Iris pigment epithelial cell (primary cell): ENCODE measurements around the gene MLX.
"Not testable (repeated sequence)": the region's sequence is repeated elsewhere in the genome, so short reads cannot be mapped to it uniquely, and the experiment has no call there.

Source experiments
- DNase-seq: peaks from one replicate; pipeline ENCODE4 v3.0.0-alpha.2; 2011; ENCODE audit warnings: low read depth

Gene MLX

DNA sequence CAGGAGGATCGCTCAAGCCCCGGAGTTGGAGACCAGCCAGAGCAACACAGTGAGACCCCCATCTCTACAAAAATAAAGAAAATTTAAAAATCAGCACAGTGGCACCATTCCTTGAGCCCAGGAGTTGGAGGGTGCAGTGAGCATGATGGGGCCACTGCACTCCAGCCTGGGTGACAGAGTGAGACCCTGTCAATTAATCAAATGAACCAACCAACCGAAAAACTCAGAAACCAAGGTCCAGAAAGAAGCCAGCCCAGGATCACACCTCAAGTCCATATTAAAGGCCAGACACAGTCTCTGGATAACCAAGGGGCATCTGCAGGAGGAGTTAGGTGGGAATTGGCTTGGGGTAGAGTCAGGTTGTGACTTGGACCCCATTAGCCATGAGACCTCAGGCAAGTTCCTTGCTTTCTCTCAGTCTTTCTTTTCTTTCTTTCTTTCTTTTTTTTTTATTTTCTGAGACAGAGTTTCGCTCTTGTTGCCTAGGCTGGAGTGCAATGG lies 11.7 kb upstream of the MLX start:
- no peak for DNase-seq

GRCh38 chr17:42555961-42556617 lies 10.8 kb upstream of the MLX start:
- not testable (repeated sequence) for DNase-seq

DNA sequence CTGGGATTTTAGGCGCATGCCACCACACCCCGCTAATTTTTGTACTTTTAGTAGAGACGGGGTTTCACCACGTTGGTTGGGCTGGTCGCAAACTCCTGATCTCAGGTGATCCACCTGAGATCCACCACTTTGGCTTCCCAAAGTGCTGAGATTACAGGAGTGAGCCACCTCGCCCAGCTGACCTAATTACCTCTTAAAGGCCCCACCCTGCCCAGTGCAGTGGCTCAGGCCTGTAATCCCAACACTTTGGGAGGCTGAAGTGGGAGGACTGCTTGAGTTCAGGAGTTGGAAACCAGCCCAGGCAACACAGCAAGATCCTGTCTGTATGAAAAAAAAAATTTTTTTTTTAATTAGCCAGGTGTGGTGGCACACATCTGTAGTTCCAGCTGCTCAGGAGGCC lies 7.8 kb upstream of the MLX start:
- DNase-seq, result no peak

DNA sequence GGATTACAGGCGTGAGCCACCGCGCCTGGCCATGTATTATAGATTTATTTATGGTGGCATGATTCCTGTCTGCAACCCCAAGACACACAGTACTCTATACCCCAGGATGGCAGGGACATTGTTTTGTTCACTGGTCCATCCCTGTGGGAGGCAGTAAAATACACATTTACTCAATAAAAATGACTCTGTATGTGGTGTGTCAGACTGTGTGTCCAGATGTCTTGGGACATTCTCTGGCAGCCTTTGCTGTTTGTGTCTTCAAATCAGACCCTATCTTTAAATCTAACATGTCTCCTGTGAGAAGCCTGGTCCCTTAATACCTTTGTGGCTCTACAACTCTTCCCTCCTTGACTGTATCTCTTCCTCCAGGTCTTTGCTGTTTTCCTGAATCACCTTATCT lies 6.7 kb upstream of the MLX start:
- DNase-seq, result no peak

GRCh38 chr17:42561897-42562387 lies 5.0 kb upstream of the MLX start, which contains the start of gene COASY:
Gene COASY, plus strand, starts transcription at chr17:42562148. Its CDS starts 475 bp downstream, at chr17:42562623.
- DNase-seq, result peak; percentile 97

- peak; percentile 51 for DNase-seq
Observed at GRCh38 chr17:42562388-42563142, 4.3 kb upstream of the MLX start.

- no peak for DNase-seq
Observed at GRCh38 chr17:42563143-42563509, 3.8 kb upstream of the MLX start.

DNA sequence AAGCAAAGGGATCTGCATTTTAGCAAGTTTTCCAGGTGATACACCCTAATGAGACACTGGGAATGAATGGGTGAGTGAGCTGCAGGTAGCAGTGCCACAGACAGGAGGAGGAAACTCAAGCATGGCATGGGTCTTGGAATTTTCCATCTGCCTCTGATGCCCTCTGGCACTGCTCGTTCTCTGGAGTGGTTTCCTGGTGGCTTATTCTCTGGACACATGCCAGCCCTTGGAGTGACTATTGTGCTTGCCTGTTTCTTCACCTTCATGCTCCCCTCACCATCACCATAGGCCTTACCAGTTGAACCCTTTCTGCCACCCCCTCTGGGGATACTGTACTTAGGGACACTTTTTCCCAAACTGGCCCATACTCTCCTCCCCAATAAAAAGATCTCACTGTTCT lies 3.4 kb upstream of the MLX start:
- DNase-seq, result no peak

DNA sequence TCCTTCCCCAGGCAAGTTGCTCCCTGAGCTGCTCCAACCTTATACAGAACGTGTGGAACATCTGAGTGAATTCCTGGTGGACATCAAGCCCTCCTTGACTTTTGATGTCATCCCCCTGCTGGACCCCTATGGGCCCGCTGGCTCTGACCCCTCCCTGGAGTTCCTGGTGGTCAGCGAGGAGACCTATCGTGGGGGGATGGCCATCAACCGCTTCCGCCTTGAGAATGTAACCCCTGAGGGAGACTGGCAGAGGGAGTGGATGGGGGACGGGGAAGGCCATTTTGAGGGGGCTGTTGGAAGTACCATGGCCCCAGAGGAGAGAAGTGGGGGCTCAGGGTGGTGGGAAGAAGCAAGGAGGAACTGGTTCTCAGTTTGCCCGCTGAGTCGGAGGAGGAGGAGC lies 3.0 kb upstream of the MLX start:
- no peak for DNase-seq

- DNase-seq, result no peak
Observed at GRCh38 chr17:42564815-42565522, 1.9 kb upstream of the MLX start.

- DNase-seq, result no peak
Observed at GRCh38 chr17:42565523-42566214, 1.2 kb upstream of the MLX start.

DNA sequence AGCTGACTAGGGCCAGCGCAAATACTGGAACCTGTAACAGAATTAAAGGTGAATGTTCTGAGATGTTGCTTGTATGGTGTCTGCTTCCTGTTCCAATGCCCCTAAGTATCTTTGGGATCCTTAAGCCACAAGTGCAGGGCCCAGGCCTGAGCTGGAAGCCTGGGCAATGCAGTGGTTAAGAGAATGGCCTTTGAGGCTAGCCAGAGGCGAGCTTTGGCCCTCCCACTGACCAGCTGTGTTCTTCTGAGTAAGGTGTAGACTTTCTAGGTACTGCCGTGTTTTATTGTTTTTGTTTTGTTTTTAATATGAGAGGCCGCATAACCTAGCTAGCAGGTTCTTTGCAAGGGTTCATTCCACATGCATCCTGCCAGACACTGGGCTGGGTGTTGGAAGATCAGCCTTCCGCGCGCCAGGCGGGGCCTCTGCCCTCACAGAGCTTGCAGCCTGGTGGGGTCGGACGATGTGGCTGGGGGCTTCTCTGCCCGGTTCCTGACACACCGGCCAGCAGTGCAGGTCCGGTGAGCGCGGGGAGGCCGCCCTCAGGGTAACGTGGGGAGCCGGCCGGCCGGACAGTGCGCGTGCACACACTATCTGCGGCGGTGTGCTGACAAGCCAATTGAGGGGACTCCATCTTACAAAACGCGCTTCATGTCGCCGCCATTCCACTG lies 551 bp upstream of the MLX start:
- DNase-seq, result no peak

DNA sequence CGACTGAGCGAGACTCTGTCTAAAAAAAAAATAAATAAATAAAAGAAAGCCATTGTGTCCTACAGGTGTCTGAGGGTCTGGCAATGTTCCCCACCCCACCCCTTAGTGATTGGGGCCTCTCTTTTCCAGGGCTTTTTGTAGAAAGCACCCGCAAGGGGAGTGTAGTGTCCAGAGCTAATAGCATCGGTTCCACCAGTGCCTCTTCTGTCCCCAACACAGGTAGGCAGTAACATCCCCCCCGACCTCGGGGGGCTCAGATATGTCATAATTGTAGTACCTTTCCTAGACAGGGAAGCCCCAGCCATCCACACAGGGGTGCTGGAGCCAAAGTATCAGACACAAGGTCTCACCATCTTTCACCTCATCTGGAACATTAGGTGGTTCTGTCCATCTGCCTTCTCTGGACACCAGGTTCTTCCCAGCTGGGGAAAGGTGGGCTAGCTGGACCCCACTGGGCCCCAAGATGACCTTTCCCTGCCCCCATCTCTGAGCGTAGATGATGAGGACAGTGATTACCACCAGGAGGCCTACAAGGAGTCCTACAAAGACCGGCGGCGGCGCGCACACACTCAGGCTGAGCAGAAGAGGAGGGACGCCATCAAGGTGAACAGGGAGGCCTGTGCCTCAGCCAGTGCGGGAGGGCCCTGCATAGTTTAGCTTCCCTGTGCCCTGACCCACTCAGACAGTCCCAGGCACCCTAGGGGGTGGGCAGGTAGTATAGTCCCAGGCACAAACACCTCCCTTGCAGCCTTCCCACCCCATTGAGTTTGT lies 1.6 kb downstream of the MLX start:
- DNase-seq, result no peak

DNA sequence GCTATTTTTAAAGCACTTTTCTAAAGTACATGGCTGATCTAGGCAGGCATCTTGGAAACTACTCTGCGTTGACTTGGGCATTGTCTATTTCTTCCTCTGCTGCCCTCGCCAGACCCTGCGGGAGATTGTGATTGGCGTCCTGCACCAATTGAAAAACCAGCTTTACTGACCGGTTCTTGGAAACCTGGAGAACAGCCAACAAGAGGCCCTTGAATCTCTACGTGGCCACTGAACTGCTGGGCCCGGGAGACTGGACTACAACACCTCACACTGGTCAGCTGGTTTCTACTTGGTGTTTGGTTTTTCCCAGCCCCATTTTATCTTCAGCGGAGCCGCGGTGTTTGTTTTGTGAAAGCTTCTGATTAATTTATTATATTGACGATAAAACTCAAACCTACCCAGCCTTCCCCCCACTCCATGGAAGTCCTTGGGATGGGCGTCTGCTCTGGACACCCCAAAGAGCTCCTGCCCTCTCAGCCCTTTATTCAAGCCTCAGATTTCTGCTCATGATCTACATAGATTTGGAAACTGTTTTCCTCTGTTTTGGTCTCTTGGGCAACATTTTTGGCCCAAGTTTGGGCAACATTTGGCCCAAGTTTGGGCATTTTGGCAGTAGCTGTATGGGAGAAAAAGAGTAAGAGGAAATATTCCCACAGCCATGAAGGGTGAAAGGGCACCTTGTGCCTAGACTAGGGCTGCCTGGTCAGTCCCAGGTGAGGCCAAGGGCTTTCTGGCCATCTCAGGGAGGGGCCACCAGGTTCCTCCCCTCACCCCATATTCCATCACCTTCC lies 4.7 kb downstream of the MLX start:
- no peak for DNase-seq

DNA sequence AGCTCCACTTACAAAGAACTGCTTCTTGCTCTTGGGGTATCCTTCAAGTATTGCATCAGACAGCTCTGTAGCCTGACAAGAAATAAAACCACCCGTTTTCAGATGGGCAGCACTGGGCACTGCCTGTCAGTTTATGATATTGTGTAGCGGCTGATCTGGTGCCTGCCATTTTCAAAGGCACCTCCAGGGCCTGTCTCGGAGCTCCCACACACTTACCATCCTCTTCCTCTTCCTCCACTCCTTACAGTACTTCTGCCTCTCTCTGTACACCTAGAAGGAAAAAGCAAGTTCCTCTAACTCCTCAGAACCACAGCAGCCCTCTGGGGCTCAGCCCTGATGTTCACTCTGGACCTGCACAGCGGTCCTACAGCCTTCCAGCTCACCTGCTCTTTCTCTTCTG lies 6.2 kb downstream of the MLX start:
- no peak for DNase-seq

GRCh38 chr17:42574463-42574862 lies 7.6 kb downstream of the MLX start:
- DNase-seq, result no peak

DNA sequence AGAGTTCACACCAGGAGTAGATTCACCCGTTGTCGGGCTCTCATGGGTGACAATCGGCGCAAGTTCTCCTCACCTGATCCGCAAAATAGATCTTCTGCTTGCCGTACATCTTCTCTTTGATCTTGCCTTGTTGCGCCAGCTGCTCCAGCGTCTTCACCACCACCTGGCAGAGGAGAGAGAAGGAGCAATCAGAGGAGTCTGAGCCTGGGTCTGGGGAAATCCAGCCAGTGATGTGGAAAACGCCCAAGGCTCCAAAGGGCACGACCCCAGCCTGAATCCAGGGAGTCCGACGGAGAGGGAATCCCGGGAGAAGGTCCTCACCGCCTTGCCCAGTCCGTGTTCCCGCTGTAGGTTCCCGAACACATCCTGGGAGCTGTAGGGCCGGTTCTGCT lies 10.2 kb downstream of the MLX start:
- no peak for DNase-seq

DNA sequence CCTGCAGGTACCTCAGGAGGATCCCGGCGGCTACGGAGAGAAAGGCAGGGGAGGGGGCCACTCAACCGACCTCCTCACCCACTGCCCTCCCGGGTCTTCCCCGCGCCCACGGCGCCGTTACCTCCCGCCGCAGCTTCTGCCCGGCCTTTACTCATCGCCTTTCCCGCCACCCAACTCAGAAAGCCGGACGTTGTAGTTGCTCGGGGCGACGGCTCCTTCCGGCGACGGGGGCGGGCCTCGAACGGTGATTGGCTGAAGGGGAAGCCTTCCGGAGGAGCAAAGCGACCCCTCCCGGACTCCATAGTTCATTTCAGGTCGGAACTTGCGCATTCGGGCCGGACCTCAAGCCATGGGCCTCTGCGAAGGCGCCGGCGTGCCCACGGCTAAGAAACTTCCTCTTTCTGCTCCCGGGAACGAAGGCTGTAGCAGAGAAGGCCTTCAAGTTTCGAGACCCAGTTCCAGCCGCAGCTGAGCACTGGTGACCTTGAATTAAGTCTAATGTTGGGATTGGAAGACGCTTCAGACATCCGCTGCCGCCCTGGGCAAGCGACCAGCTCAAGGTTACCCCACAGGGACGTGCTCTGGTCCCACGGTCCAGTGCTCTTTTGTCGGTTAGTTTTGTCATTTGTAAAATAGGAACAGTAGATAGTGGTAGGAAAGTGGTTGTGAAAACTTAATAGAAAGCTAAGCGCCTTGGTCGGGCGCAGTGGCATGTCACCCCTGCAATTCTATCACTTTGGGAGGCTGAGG lies 10.8 kb downstream of the MLX start, which contains the start of gene PSMC3IP:
Gene PSMC3IP, minus strand, starts transcription at position 198 of the 750 bp plus-strand sequence. Its CDS starts 43 bp downstream, at position 155.
- DNase-seq, result peak; percentile 96

DNA sequence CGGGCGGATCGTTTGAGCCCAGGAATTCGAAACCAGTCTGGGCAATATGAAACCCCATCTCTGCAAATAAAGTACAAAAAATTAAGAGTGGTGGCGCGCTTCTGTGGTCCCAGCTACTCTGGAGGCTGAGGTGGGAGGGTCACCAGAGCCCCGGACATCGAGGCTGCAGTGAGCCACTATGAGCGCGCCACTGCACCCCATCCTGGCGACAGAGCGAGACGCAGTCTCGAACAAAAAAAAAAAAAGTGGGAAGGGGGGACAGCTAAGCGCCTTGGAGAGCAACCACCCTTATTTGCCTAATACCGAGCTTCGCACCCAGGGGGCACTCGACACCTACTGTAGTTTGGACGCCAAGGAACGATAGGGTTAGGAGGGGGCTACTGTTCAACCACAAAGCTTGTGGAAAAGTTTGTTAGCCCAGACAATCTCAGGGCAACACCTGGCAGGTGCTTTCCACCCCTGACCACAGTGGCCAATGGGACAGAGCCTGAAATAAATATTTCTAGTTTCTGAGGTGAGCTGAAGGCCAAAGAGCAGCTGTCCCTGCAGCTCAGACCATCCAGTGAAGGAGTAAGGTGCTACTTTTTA lies 11.5 kb downstream of the MLX start:
- DNase-seq, result peak; percentile 64
